Activated T-helper 2 cell treated with anti-CD3 and anti-CD28 coated beads, Interferon-gamma antibody, Interleukin-2, Interleukin-4, amounts not matched to agents 10 μg/mL and 5 μg/mL and 100 μg/mL, durations not matched to agents 14 hours and 24 hours and 36 hours (primary cell): ENCODE results near the gene BAG5. TPM values are rescaled to one million over a fixed set of nuclear protein-coding genes. Genes with fewer than 3 reads are reported as not detected.
"Not testable (repeated sequence)": the region's sequence is repeated elsewhere in the genome, so short reads cannot be mapped to it uniquely, and the experiment has no call there.

Experiments
- DNase-seq: peaks from one replicate; pipeline ENCODE4 v3.0.0; 2021; ENCODE audit warnings: low spot score
- H3K27ac Mint-ChIP-seq: one replicate; pipeline ENCODE4 v1.8.0; 2021; ENCODE audit warnings: mixed read lengths
- H3K27me3 Mint-ChIP-seq: one replicate; pipeline ENCODE4 v1.8.0; 2021; ENCODE audit warnings: low read depth, mixed read lengths
- H3K36me3 Mint-ChIP-seq: one replicate; pipeline ENCODE4 v1.8.0; 2021; ENCODE audit warnings: low read depth, mixed read lengths
- H3K4me1 Mint-ChIP-seq: one replicate; pipeline ENCODE4 v1.8.0; 2021; ENCODE audit warnings: low read depth, mixed read lengths
- H3K4me3 Mint-ChIP-seq: one replicate; pipeline ENCODE4 v1.8.0; 2021; ENCODE audit warnings: low read depth, mild to moderate bottlenecking, moderate library complexity, mixed read lengths
- H3K9me3 Mint-ChIP-seq: one replicate; pipeline ENCODE4 v1.8.0; 2021; ENCODE audit warnings: mixed read lengths
- intact Hi-C: fragments of 100-400 bp; cut with micrococcal nuclease; formaldehyde crosslinking; loops from one replicate; pipeline ENCODE4 v1.15.1; 2023
- total RNA-seq: library from RNA; stranded (reverse); gene quantifications from 2 replicates; pipeline ENCODE4 v1.2.3, GENCODE V29; 2022

Gene BAG5
- total RNA-seq, 1 donor from 2014 or later, result 29.2 TPM

DNA sequence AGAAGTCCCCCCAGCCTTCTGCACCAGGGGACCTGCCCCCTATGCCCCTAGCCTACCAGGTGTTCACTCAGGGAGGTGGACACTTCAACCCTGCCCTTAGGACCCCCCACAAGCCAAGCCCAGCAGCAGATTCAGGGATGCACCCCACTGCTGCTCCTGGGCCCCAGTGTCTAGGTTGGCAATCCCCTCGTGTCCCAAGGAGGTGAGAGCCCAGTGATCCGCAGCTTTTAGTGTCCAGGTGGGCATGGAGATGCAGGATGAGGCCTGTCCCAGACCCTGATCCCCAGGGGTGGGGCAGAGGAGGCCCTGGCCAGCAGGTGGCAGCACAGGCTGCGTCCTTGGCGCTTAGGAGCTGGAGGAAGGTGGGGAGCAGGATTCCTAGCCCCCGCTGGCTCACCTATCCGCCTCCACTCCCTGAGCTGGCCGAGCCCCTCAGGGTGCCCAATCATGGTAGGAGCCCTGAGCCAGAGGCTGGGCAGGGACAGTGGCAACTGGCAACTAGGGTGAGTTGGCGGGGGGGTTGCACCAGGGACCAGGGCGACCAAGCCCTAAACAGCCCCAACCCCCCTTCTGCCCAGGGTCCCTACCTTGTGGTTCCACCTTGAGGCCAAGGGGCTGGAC is 43.9 kb downstream of the BAG5 start:
- Mint-ChIP-seq H3K27ac (no peak overlapping the region), H3K27me3 (peaks cover 5% of the 10 kb centered on the region), H3K4me3 (no peak overlapping the region), H3K4me1 (peaks cover 4% of the 10 kb centered on the region), H3K9me3 (no peaks in the 10 kb centered on the region), H3K36me3 (no peaks in the 10 kb centered on the region)
- no peak for DNase-seq
- intact Hi-C loops, result loop anchor here (1.0 kb wide), 1 partner anchor 28 kb away; no protein-coding TSS in a partner anchor

DNA sequence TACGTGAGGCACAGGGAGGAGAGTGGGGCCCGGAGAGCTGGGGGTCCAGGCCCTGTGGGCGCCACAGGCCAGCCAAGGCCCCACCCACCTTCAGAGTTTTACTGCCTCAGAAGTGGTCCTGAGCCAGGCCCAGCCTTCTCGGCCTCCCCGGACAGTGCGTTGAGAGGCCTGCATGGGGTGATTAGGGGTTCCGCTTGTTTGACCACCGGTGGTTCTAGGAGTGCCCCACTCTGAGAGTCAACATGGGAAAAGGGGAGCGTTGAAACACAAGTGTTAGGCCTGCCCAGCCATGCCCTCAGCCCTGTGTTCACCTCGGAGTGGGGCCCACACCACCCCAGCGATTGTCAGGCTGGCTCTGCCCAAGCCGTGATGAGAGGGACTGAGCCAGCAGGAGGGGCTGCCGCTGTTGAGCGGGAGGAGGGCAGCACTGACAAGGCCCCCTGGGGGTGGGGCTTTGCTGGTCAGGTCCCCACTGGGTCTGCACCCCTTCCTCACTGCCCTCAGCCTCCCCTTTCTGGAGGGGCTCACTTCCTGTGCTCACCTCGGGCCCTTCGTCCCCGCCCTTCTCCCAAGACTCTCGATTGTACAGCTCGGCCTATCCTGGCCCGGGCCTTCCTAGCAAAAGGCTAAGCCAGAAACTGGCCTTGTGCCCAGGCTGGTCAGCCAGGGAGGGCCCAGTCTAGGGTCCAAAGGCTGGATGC is 44.6 kb downstream of the BAG5 start:
- Mint-ChIP-seq H3K27me3 (peaks cover 2% of the 10 kb centered on the region), H3K4me3 (no peak overlapping the region), H3K27ac (no peak overlapping the region), H3K4me1 (peaks cover 4% of the 10 kb centered on the region), H3K9me3 (no peaks in the 10 kb centered on the region), H3K36me3 (no peaks in the 10 kb centered on the region)
- DNase-seq, result no peak
- intact Hi-C loops, result loop anchor here (1.0 kb wide), 1 partner anchor 28 kb away; no protein-coding TSS in a partner anchor

DNA sequence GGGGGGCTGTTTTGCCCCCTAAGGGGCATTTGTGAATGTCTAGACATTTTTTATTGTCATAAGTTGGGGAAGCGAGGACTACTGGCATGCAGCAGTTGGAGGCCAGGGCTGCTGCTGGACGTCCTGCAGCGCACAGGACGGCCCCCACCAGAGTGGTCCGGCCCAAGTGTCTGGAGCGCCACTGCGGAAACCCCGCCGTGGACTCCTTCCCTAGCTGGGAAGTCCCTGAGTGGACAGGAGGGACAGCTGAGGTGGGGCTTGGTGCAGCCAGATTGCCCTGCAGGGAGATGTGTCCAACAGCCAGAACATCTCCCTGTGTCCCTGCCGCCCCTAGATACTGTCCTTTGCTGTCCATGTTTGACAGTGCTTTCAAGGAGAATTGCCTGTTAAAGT is 45.3 kb downstream of the BAG5 start:
- Mint-ChIP-seq H3K27ac (no peak overlapping the region), H3K27me3 (peaks cover 2% of the 10 kb centered on the region), H3K4me3 (no peak overlapping the region), H3K9me3 (no peaks in the 10 kb centered on the region), H3K4me1 (peaks cover 4% of the 10 kb centered on the region), H3K36me3 (peaks cover 4% of the 10 kb centered on the region)
- DNase-seq, result no peak
- intact Hi-C loops, result no loop called here

DNA sequence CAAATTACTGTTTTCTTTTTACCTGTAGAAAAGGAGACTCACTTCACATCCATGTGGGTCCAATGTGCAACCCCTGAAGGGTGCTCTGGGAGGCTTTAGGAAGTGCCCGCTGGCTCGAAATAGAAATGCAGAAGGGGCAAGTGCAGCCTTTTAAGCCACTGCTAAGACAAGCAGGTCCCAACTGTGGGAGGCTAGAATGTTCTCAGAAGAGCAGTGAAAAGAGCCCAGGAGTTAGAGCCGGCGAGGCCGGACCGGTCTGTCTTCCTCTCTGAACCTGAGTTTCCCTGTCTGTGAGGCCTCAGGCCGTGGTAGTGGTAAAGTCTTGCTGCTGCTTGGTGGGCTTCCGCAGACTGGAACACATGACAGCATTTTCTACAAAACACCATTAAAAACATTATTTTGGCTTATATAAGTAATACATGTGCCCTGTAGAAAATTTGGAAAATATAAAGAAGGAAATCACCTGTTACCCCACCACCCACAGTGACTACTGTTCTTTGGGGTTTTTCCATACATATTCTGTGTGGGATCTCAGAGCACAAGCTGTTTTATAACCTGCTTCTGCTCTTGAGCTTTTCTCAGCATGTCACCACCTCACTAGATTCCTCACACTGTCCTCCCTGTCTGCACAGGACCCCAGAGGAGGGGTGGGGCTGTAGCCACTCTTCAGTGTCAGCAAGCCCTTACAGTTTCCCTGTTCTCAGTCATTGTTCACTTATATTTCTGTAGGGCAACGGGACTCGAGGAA is 45.9 kb downstream of the BAG5 start:
- H3K4me3 Mint-ChIP-seq, result no peak overlapping the region
- no peak for DNase-seq
- no peaks in the 10 kb centered on the region for H3K9me3 Mint-ChIP-seq
- peaks cover 2% of the 10 kb centered on the region for H3K27me3 Mint-ChIP-seq
- peaks cover 4% of the 10 kb centered on the region for H3K4me1 Mint-ChIP-seq
- H3K27ac Mint-ChIP-seq, result no peak overlapping the region
- H3K36me3 Mint-ChIP-seq, result peaks cover 4% of the 10 kb centered on the region
- intact Hi-C loops, result no loop called here

DNA sequence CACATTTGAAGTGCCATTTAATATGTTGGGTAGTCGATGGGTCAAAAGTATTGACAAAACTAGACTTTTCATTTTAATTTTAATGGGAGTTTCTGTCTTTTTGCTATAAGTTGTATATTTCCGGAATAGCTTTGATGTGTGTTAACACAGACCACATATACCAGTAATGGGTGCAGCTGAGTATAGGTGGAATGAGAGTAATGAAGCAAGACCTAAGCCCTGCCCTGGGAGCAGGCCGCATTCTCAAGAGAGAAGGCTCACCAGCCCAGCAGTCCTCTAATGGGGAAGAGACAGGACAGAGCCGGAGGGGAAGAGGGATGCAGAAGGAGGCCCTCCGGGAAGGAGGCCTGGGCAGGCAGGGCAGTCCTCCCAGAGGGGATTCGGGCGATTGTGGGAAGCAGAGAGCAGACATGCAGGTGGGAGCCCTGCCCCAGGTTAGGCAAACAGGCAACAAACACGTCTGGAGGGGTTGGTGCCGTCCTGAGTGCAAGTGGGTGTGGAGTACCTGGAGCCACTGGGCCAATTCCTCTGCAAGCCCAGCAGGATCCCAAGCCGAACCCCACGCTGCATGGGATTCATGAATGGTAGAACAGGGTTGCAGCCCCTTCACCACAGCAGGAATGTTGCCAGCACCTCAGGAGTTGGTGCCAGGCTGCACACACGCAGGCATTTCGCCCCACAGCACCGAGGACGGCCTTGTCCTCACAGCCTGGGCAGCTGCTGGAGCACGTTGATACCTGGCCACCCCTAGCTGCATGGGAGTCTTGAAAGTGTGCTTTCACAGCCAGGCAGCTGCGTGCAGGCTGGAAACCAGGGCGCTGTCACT is 47.6 kb downstream of the BAG5 start:
- DNase-seq, result no peak
- Mint-ChIP-seq H3K27ac (no peak overlapping the region), H3K9me3 (no peaks in the 10 kb centered on the region), H3K4me1 (peaks cover 4% of the 10 kb centered on the region), H3K27me3 (peaks cover 2% of the 10 kb centered on the region), H3K36me3 (peaks cover 7% of the 10 kb centered on the region), H3K4me3 (no peak overlapping the region)
- intact Hi-C loops, result no loop called here

DNA sequence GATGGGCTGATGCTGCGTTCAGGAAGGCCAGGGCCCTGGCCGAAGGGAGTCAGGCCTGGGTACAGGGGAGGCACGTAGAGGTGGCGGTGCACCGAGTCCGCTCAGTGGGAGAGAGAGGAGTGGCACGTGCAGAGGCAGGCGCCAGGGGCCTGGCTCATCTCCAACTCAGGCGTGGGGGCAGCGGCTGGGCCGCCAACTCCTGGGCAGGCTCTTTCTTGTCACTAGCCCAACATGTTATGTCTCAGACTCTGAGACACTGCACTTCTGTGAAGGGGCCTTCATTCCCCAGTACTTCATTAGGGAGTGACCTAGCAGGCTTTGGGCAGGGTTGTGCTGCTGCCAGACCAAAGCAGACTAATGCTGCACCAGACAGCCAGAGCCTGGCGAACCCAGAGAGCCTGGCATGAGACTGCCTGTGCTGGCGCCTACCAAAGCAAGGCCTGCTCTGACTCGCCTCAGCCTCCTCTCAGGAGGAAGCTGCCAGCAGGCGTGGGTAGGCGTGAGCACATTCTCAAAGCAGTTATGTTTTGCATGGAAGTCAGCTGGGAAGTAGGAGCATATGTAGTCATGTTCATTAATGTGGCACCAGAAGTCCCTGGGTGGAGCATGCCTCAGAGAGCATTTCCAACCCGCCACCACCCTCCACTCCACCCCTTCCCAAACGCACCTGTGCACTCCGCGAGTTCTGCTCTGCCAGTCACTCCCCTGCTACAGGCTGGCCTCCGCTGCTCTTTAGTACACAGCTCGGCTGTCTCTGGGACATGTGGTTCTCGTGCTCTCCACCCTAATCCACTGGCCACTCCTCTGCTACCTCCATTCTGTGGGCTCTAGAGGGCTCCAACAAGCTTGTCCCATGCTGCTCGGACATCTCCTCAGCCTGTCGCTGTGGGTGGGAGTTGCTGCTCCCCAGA is 49.5 kb downstream of the BAG5 start:
- H3K4me3 Mint-ChIP-seq, result no peak overlapping the region
- DNase-seq, result no peak

DNA sequence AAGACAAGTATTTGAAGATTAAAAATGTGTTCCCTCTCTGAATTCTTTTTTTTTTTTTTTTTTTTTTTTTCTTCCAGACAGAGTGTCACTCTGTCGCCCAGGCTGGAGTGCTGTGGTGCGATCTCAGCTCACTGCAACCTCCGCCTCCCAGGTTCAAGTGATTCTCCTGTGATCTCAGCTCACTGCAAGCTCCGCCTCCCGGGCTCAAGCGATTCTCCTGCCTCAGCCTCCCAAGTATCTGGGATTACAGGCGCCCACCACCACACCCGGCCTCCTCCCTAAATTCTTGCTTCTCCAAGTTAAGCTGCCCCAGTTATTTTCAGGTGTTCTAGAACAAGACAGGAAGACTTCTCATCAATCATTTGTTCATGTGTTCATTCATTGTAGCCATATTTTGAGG is 50.3 kb downstream of the BAG5 start:
- peaks cover 19% of the 10 kb centered on the region for H3K36me3 Mint-ChIP-seq
- H3K27ac Mint-ChIP-seq, intact Hi-C loops, H3K4me1 Mint-ChIP-seq, DNase-seq, H3K9me3 Mint-ChIP-seq, H3K4me3 Mint-ChIP-seq, H3K27me3 Mint-ChIP-seq: not testable (repeated sequence)

More for the DNA sequence above, 49.5 kb downstream of the BAG5 start:
- H3K9me3 Mint-ChIP-seq, result no peaks in the 10 kb centered on the region
- no peak overlapping the region for H3K27ac Mint-ChIP-seq
- H3K27me3 Mint-ChIP-seq, result no peaks in the 10 kb centered on the region
- peaks cover 15% of the 10 kb centered on the region for H3K36me3 Mint-ChIP-seq
- intact Hi-C loops, result no loop called here
- H3K4me1 Mint-ChIP-seq, result no peaks in the 10 kb centered on the region

DNA sequence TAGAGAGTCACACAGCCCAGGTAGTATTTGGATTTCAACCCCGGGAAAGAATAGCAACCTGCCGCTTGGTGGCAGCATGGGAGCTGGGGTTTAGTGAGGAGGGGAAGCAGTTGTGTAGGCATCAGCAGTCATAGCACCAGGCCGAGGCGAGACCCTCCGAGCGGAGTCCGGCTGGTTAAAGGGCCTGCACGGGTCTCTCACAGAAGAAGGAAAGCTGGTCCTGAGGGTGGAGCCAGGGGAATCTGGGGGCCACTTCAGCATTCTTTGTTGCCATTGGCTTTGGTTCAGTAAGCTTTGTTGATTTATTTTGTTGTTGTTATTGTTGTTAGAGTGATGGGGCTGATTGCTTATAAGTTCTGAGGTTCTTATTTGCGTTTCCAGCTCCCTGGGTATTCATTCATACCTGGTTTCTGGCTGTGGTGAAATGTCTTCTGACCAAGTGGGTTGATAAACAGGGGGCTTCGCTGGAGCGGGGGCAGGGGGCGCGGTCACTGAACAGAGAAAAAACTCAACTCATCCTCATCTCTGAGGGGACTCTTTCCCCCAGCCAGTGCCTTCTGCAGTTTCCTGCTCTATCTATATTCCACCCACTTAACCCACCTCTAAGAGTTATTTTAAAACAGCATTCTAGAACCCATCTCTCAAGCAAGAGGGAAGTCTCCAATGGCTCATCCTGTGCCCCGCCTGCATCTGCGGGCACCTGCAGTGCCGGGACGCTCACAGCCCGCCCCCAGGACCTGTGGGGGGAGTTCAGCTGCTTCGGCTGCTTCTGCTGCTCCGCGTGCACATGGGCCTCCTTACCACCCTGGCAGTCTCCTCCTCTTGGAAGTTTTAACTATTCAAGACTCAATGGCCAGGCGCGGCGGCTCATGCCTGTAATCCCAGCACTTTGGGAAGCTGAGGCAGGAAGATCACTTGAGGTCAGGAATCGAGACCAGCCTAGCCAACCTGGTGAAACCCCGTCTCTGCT is 51.4 kb downstream of the BAG5 start:
- peaks cover 20% of the 10 kb centered on the region for H3K36me3 Mint-ChIP-seq
- DNase-seq, result no peak
- no peaks in the 10 kb centered on the region for H3K27me3 Mint-ChIP-seq
- H3K4me1 Mint-ChIP-seq, result no peaks in the 10 kb centered on the region
- H3K4me3 Mint-ChIP-seq, result no peak overlapping the region
- H3K9me3 Mint-ChIP-seq, result no peaks in the 10 kb centered on the region
- no peak overlapping the region for H3K27ac Mint-ChIP-seq
- intact Hi-C loops, result no loop called here

DNA sequence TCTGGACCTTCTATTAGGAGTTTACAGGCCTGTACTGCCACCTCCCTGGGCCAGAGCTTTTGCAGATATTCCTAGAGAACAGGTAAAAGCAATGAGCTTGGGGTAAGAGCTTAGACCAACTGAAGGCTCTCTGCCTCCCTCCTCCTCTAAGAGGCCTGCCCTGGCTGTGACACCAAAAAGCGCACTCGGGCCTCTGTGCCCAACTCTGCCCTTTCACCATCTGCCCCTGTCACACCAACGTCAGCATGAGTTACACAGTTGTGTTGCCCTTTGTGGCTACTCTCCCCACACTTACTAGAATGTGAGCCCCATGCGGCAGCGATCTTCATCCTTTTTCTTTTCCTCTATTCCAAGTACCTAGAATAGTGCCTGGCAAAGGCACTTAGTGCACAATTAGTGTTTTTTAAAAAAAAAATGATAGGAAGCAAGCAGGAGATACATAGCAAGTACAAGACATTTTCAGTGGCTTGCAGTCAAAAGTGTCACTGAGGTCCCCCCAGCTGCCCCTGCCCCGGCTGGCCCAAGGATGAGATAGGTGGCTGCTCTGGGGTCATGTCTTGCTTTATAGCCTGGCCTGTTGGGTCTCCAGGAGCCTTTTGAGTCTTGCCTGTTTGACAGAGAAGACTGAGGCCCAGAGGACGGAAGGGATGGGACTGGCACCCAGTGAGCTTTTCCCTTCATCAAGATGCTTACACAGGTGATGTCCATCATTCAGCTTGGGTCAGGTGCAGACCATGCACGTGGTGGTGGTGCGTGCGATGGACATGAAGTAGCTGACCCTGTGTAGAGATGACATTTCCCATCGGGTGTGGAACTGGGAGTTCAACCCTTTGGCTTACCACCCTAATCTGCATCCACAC is 52.4 kb downstream of the BAG5 start:
- Mint-ChIP-seq H3K9me3 (no peaks in the 10 kb centered on the region), H3K4me1 (no peaks in the 10 kb centered on the region), H3K27me3 (no peaks in the 10 kb centered on the region), H3K27ac (no peak overlapping the region), H3K36me3 (peaks cover 25% of the 10 kb centered on the region), H3K4me3 (no peak overlapping the region)
- no peak for DNase-seq
- intact Hi-C loops, result no loop called here

DNA sequence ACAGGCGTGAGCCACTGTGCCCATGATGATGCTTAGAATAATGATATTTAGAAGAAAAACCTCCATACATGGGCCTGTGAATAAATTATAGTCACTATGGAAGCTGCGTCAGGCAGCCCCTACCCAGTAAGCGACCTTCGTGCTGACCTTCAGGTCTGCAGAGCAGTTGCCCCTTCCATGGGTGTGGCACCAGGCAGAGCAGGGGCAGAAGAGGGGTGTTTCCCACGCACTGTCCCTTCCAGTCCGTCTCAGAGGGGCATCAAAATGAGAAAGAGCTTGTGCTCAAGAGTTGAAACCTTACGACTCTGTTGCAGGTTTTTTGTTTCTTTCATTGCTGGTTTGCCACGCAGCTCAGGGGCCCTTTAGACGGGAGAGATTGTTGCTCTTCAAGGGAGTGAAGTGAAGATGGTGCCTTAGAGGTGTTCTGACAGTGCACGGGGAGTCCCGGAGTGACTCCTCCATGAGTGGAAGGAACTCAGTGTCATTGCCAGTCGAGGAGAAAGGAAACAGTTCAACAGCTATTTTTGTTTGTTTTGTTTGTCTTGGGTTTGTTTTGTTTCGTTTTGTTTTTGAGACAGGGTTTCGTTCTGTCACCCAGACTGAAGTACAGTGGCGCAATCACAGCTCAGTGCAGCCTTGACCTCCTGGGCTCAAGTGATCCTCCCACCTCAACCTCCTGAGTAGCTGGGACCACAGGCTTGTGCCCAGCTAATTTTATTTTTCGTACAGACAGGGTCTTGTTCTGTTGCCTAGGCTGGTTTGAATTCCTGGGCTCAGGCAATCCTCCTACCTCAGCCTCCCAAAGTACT is 53.7 kb downstream of the BAG5 start:
- intact Hi-C loops, result no loop called here
- no peak for DNase-seq
- no peaks in the 10 kb centered on the region for H3K9me3 Mint-ChIP-seq
- H3K4me3 Mint-ChIP-seq, result no peak overlapping the region
- H3K36me3 Mint-ChIP-seq, result peaks cover 35% of the 10 kb centered on the region
- no peaks in the 10 kb centered on the region for H3K4me1 Mint-ChIP-seq
- H3K27ac Mint-ChIP-seq, result no peak overlapping the region
- no peaks in the 10 kb centered on the region for H3K27me3 Mint-ChIP-seq
